HepG2 (cell line): ENCODE results near the gene FSHR.

ENCODE experiments used
- HNRNPLL ChIP-seq: fragments of 200-400 bp; formaldehyde crosslinking; IDR thresholded peaks from 2 replicates; pipeline ENCODE4 v1.6.1; 2017; ENCODE audit warnings: mild to moderate bottlenecking, low read depth, low read length; ENCODE audit not compliant: poor library complexity, severe bottlenecking
- MYC ChIP-seq: sonication (generic); formaldehyde crosslinking; IDR thresholded peaks from 2 replicates; pipeline ENCODE4 v1.9.0; 2021; ENCODE audit warnings: missing genetic modification reagents, borderline replicate concordance
- SRY ChIP-seq: sonication (generic); formaldehyde crosslinking; IDR thresholded peaks from 2 replicates; pipeline ENCODE4 v1.8.0; 2022; ENCODE audit warnings: mild to moderate bottlenecking, missing genetic modification reagents
- ZBTB10 ChIP-seq: sonication (generic); formaldehyde crosslinking; IDR thresholded peaks from 2 replicates; pipeline ENCODE4 v1.4.0; 2020; ENCODE audit warnings: missing genetic modification reagents, borderline replicate concordance
- ZNF121 ChIP-seq: sonication (generic); formaldehyde crosslinking; IDR thresholded peaks from 2 replicates; pipeline ENCODE4 v1.5.0; 2020; ENCODE audit warnings: mild to moderate bottlenecking, missing genetic modification reagents
- ZNF350 ChIP-seq: sonication (generic); formaldehyde crosslinking; IDR thresholded peaks from 2 replicates; pipeline ENCODE4 v1.4.0; 2020; ENCODE audit warnings: mild to moderate bottlenecking, low read depth, missing genetic modification reagents, borderline replicate concordance
- ZNF777 ChIP-seq: sonication (generic); formaldehyde crosslinking; IDR thresholded peaks from 2 replicates; pipeline ENCODE4 v1.4.0; 2020; ENCODE audit warnings: missing genetic modification reagents
- TF ChIP-seq, protein P1 (sequence below): sonication (generic); formaldehyde crosslinking; IDR thresholded peaks from 2 replicates; pipeline ENCODE4 v1.5.0; 2020; ENCODE audit warnings: mild to moderate bottlenecking, missing genetic modification reagents, moderate library complexity

DNA sequence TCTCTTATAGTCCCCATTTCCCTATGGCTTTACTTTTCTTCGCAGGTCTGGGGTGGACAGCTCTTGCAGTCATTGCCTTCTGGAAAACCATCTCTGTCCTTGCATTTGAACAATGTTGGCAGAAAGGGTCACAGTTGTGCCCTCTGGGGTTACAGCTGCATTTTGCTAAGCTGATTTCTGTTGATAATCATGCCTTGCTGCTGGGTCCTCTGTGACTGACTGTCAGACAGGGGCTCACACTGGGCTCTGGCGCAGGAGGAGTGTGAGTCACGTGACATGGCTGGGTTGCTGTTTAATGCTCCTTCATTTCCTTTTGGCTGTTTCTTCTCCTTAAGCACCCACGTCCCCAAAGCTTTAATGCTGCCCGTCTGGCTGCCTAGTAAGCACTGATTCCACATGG is 202.2 kb downstream of the FSHR start:
- TF ChIP-seq ZNF121 (CRISPR knock-in tag) (no peak), ZNF350 (CRISPR knock-in tag) (no peak), ZBTB10 (CRISPR knock-in tag) (no peak), ZNF777 (CRISPR knock-in tag) (no peak), HNRNPLL (no peak), MYC (CRISPR knock-in tag) (no peak), SRY (CRISPR knock-in tag) (no peak)
- TF ChIP-seq, protein P1, sequence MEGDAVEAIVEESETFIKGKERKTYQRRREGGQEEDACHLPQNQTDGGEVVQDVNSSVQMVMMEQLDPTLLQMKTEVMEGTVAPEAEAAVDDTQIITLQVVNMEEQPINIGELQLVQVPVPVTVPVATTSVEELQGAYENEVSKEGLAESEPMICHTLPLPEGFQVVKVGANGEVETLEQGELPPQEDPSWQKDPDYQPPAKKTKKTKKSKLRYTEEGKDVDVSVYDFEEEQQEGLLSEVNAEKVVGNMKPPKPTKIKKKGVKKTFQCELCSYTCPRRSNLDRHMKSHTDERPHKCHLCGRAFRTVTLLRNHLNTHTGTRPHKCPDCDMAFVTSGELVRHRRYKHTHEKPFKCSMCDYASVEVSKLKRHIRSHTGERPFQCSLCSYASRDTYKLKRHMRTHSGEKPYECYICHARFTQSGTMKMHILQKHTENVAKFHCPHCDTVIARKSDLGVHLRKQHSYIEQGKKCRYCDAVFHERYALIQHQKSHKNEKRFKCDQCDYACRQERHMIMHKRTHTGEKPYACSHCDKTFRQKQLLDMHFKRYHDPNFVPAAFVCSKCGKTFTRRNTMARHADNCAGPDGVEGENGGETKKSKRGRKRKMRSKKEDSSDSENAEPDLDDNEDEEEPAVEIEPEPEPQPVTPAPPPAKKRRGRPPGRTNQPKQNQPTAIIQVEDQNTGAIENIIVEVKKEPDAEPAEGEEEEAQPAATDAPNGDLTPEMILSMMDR (CRISPR knock-in tag), result no peak
